GM10847 (cell line): ENCODE measurements around the gene C11orf21.

Experiments used
- POLR2A ChIP-seq: IDR thresholded peaks from 2 replicates; pipeline ENCODE4 v1.6.1; 2011; ENCODE audit not compliant: insufficient read length; ENCODE audit errors: extremely low read depth

The C11orf21 gene

DNA sequence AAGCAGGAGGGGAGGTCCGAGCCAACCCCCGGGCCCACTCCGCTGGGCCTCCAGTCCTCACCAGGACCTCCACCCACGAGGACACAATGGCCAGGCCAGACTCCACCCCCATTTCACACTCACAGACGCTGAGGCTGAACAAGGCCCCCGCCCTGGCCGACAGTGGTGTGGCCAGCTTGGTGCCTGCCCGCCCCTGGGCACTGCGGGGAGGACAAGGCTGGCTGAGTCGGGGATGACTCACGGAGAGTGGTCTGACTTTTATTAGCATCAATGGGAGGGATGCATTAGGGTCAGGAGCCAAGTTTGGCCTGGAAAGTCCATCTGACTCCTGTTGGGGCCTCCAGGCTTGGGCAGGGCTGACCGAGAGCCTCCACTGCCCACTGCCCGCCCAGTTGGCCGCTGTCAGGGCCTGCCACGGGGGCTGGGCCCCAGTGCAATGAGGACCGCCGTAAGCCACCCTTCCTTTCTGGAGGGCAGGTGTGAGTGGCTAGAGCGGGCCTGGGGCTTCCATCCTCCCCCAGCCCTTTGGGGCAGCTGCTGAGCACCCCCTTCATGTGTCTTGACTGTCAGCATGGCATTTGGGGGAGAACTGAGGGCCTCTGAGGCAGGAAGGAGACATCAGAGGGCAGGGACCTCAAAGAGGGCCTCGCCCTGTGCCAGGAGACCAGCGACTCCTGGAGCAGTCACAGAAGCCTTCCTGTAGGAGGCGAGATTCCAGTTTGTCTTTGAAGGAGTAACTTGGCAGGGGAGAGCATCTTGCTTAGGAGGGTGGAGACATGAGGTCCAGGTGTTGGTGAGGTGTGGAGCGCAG is 10.7 kb upstream of the C11orf21 start:
- no peak for TF ChIP-seq POLR2A

DNA sequence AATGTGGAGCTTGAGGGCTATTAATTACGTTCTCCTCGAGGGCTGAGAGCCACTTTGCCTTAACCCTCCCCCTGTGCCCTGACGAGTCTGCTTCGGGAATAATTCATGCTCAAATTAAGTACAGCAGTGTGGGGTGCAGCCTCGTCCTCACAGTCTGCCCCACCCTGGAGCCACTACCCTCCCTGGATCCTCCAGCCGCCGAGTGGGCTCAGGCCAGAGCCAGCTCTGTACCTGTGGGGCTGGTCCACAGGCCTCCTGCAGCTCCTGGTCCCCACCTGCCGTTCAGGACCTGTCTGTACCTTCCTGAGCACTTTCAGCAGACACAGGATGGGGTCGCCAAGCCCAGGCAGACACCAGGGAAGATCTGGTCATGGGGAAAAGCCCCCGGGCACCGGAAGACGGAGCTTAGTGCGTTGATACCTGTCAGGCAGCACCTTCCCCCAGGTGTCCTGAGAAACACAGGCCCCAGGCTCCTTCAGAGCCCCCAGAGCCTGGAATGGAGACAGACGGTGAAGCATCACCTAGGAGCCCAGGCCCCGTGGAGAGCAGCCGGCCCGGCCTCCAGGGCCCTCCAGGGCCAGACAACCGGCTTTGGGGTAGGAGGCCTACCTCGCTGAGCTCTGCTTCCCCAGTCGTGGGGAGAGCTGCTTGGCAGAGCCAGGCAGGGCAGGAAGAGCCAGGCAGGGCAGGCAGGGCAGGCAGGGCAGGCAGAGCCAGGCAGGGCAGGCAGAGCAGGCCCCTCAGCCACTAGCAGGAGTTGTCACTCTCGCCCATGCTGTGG is 9.8 kb upstream of the C11orf21 start:
- TF ChIP-seq POLR2A: no peak

- TF ChIP-seq POLR2A: no peak
Observed at GRCh38 chr11:2310786-2311352, 9.2 kb upstream of the C11orf21 start.

GRCh38 chr11:2310073-2310785 is 8.5 kb upstream of the C11orf21 start:
- no peak for TF ChIP-seq POLR2A

DNA sequence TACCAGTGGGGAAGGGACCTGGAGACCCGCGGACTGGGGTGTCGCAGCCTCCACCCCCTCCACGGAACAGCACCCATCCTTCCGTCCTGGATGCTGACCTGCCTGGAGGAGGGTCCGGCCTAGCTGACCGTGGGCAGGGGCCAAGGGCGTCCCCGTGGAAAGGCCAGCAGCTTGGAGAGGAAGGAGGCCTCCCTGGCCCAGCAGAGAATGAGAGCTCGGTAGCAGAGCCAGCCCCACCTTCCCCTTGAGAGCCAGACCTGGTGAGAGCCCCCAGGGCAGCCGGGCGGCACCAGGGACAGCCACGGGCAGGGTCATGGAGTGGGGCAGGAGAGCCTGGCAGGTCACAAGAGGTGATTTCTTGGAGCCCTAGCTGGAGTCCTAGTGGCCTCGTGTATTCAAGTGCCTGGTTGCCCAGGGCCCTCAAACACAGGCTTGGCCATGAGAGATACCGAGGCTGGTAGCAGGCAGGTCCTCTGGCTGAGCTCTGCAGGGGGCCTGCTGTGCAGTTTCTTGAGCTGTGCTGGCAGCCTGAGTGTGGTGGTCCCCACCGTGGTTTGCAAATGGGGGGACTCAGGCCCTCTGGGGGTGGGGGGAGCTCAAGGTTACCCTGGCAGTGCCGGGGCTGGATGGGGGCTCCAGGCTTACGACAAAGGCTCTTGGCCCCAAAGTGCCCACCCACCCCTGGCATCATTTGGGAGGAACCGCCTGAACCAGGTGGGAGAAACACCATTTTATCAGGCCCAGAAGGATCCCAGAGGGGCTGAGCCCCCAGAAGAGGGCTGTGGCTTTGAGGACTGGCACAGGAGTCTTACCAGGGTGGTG is 7.7 kb upstream of the C11orf21 start:
- TF ChIP-seq POLR2A: no peak

GRCh38 chr11:2308713-2309112 is 7.0 kb upstream of the C11orf21 start:
- TF ChIP-seq POLR2A: no peak

DNA sequence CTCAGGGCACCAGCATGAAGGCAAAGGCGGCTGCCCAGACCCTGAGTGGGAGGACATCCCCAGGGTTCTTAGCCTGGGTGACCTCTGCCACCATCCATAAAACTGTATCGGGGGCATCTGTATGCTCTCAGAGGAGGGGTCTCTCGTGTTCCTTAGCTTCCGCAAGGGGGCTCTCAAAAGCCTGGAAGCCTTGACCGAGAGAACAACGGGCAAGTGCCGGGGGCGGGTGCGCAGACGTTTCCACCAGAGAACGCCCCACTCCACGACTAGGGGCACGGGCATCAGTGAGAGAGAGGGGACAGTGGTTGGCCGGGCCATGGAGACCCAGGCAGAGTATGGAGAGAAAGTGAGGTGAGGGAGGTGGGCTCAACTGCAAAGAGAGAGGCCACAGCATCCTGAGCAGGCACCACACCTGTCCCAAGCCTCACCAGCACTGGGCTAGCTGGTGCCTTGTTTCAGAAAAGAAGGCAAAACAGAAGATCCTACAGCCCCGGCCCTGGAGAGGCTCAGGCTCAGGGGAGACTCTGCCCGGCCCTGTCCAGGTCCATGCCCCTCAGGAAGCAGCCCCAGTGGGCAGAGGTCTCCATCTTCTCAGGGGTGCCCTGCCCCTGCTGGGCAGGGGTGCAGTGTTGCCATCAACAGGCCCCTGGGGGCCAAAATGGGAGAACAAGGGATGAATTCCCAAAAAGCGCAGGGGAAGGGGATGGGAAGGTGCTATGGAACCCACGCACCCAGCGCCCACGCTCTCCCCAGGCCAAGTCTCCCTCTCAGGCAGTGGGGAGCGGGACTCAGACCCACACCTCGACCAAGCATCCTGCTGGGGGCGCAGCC is 6.0 kb upstream of the C11orf21 start:
- no peak for TF ChIP-seq POLR2A

- no peak for TF ChIP-seq POLR2A
Observed at GRCh38 chr11:2306877-2307500, 5.3 kb upstream of the C11orf21 start.

- no peak for TF ChIP-seq POLR2A
Observed at GRCh38 chr11:2306452-2306823, 4.7 kb upstream of the C11orf21 start.

DNA sequence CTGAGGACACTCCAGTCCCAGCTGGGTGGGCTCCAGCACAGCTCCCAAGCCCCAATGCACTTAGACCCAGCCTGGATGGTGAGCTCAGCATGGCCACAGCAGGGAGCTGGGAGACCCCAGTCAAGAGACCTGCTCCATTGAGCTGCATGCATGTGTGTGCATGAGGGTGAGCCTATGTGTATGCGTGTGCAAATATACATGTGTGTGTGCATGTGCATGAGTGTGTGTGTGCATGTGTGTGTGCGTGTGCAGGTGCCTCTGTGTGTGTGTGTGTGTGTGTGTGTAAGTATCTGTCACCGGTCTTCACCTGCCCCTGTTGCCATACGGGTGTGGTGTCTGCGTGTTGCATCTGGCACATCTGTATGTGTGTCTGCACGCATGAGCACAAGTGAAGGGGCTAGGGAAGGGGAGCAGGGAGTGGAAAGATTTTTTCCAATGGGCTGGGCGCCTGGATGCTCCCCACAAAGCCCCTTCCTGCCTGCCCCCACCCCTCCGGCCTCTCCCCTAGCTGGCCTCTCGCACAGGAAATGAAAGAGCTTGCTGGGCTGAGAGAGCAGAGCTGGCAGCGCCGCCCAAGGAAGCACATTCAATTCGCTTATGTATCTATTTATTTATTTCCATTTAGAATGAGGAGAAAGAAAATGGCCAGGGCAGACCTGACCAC is 4.2 kb upstream of the C11orf21 start:
- no peak for TF ChIP-seq POLR2A

DNA sequence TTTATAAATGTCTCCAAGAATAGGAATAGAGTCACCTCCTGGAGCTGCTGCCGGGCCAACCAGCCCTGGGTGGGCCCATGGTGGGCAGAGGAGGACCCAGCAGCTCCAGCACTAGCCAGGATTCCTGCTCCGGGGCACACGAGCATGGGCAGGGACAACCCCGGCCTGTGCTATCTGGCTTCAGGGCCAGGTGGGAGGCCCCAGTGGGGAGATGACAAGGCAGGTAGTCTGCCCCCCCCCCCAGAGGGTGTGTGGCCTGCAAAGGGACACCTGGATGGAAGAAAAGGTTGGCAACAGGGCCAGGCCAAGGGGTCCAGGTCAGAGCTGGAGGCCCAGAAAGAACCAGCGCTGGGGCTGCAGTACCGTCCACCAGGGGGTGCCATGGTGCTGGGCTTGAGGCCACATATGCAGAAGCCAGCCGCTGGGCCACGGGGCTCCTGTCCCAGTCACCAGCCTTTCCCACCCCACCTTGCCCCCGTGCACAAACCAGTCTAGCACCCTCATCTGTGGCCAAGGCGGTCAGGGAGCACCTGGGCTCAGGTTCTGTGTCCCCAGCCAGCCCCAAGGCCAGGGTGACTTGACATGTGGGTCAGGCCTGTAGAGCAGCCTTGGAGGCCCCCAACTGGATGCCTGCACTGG is 3.5 kb upstream of the C11orf21 start:
- no peak for TF ChIP-seq POLR2A

DNA sequence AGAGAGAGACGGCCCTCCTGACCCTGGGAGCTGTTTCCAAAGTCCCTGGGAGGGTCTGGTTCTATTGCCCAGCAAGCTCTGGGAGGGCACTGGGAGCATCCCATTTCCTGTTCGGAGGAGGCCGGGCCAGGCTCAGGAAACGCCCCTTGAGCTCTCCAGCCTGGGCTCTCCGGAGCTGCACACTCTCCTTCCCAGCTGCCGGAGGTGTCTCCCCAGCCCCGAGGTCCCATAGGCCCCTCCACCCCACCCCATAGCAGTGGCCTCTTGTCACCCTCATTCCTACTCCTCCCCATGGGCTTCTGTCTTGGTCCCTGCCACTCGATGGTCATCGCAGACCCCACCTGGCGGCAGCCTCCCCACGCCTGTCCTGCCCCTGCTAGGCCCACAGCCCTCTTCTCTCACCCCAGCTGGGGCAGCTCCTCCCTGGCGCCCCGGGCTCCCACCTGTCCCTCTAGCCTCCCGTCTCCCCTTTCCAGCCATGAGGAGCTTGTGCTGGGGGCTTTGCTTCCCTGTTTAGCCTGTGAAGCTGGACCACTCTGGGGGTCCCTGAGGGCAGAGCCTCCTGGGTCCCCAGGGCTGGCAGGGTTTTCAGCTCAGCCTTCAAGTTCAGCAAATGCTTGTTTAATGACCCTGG is 2.9 kb upstream of the C11orf21 start:
- no peak for TF ChIP-seq POLR2A
